HEK293 (cell line): ENCODE data around the gene SLIT1.

ENCODE experiments used
- HOXA7 ChIP-seq: sonication (generic); formaldehyde crosslinking; IDR thresholded peaks from 2 replicates; pipeline ENCODE4 v1.8.1; 2022; ENCODE audit warnings: missing genetic modification reagents, borderline replicate concordance
- SALL2 ChIP-seq: fragments of 450-650 bp; formaldehyde crosslinking; IDR thresholded peaks from 2 replicates; pipeline ENCODE4 v1.5.0; 2017; ENCODE audit warnings: missing biosample characterization, mild to moderate bottlenecking, missing genetic modification characterization, borderline replicate concordance
- WT1 ChIP-seq: fragments of 450-650 bp; formaldehyde crosslinking; IDR thresholded peaks from 2 replicates; pipeline ENCODE4 v1.5.1; 2016; ENCODE audit warnings: missing biosample characterization, missing genetic modification characterization
- ZBTB20 ChIP-seq: fragments of 450-650 bp; formaldehyde crosslinking; IDR thresholded peaks from 2 replicates; pipeline ENCODE4 v1.5.1; 2016; ENCODE audit warnings: missing biosample characterization, missing genetic modification characterization
- ZNF366 ChIP-seq: fragments of 450-650 bp; formaldehyde crosslinking; conservative IDR thresholded peaks from 2 replicates; pipeline ENCODE4 v1.5.1; 2016; ENCODE audit warnings: missing biosample characterization, missing genetic modification characterization
- ZNF37A ChIP-seq: fragments of 450-650 bp; IDR thresholded peaks from 2 replicates; pipeline ENCODE4 v1.5.1; 2018; ENCODE audit warnings: missing biosample characterization, missing genetic modification characterization
- ZNF416 ChIP-seq: fragments of 450-650 bp; formaldehyde crosslinking; IDR thresholded peaks from 2 replicates; pipeline ENCODE4 v1.5.1; 2016; ENCODE audit warnings: missing biosample characterization, missing genetic modification characterization
- ZNF549 ChIP-seq: fragments of 450-650 bp; IDR thresholded peaks from 2 replicates; pipeline ENCODE4 v1.5.1; 2018; ENCODE audit warnings: missing biosample characterization, missing genetic modification characterization, mild to moderate bottlenecking, inconsistent platforms, moderate library complexity
- ZNF777 ChIP-seq: fragments of 450-650 bp; formaldehyde crosslinking; IDR thresholded peaks from 2 replicates; pipeline ENCODE4 v1.5.1; 2017; ENCODE audit warnings: missing biosample characterization, missing genetic modification characterization, borderline replicate concordance
- TF ChIP-seq, protein P1 (sequence below): fragments of 450-650 bp; formaldehyde crosslinking; IDR thresholded peaks from 2 replicates; pipeline ENCODE4 v1.5.1; 2016; ENCODE audit warnings: missing biosample characterization, missing genetic modification characterization
- TF ChIP-seq, protein P2 (sequence below): fragments of 450-650 bp; formaldehyde crosslinking; IDR thresholded peaks from 2 replicates; pipeline ENCODE4 v1.5.1; 2016; ENCODE audit warnings: missing biosample characterization, missing genetic modification characterization
- TF ChIP-seq, protein P3 (sequence below): fragments of 450-650 bp; formaldehyde crosslinking; conservative IDR thresholded peaks from 2 replicates; pipeline ENCODE4 v1.5.1; 2016; ENCODE audit warnings: low read depth, missing biosample characterization, missing genetic modification characterization
- TF ChIP-seq, protein P4 (sequence below): fragments of 450-650 bp; IDR thresholded peaks from 2 replicates; pipeline ENCODE4 v1.5.1; 2018; ENCODE audit warnings: missing biosample characterization, missing genetic modification characterization

DNA sequence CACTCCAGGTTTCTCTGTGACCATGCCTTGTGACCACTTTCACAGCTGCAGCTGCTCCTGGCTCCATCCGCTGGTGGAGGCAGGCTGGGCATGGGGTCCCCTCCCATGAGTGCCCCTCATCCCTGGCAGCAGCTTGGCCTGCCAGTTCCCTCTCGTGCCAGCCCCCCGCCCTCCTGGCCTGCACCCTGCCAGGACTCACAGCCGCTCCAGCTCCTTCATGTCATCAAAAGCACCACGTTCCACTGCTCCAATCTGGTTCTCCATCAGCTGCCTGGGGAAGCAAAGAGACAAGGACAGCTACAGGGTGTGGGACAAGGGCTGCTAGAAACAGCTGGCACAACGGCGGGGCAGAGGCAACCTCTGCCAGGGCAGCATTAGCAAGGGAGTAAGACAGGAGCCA is 22.6 kb downstream of the SLIT1 start:
- TF ChIP-seq, protein P1, sequence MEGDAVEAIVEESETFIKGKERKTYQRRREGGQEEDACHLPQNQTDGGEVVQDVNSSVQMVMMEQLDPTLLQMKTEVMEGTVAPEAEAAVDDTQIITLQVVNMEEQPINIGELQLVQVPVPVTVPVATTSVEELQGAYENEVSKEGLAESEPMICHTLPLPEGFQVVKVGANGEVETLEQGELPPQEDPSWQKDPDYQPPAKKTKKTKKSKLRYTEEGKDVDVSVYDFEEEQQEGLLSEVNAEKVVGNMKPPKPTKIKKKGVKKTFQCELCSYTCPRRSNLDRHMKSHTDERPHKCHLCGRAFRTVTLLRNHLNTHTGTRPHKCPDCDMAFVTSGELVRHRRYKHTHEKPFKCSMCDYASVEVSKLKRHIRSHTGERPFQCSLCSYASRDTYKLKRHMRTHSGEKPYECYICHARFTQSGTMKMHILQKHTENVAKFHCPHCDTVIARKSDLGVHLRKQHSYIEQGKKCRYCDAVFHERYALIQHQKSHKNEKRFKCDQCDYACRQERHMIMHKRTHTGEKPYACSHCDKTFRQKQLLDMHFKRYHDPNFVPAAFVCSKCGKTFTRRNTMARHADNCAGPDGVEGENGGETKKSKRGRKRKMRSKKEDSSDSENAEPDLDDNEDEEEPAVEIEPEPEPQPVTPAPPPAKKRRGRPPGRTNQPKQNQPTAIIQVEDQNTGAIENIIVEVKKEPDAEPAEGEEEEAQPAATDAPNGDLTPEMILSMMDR (tag by site-specific recombination) = no peak
- TF ChIP-seq WT1 (no peak), SALL2 (no peak), ZNF366 (tag by site-specific recombination) (no peak), ZNF549 (tag by site-specific recombination) (no peak), ZNF777 (tag by site-specific recombination) (no peak), ZBTB20 (tag by site-specific recombination) (no peak), HOXA7 (no peak), ZNF37A (no peak), ZNF416 (tag by site-specific recombination) (no peak)
- TF ChIP-seq, protein P2, sequence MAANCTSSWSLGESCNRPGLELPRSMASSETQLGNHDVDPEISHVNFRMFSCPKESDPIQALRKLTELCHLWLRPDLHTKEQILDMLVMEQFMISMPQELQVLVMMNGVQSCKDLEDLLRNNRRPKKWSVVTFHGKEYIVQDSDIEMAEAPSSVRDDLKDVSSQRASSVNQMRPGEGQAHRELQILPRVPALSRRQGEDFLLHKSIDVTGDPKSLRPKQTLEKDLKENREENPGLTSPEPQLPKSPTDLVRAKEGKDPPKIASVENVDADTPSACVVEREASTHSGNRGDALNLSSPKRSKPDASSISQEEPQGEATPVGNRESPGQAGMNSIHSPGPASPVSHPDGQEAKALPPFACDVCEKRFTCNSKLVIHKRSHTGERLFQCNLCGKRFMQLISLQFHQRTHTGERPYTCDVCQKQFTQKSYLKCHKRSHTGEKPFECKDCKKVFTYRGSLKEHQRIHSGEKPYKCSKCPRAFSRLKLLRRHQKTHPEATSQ = no peak
- TF ChIP-seq, protein P3, sequence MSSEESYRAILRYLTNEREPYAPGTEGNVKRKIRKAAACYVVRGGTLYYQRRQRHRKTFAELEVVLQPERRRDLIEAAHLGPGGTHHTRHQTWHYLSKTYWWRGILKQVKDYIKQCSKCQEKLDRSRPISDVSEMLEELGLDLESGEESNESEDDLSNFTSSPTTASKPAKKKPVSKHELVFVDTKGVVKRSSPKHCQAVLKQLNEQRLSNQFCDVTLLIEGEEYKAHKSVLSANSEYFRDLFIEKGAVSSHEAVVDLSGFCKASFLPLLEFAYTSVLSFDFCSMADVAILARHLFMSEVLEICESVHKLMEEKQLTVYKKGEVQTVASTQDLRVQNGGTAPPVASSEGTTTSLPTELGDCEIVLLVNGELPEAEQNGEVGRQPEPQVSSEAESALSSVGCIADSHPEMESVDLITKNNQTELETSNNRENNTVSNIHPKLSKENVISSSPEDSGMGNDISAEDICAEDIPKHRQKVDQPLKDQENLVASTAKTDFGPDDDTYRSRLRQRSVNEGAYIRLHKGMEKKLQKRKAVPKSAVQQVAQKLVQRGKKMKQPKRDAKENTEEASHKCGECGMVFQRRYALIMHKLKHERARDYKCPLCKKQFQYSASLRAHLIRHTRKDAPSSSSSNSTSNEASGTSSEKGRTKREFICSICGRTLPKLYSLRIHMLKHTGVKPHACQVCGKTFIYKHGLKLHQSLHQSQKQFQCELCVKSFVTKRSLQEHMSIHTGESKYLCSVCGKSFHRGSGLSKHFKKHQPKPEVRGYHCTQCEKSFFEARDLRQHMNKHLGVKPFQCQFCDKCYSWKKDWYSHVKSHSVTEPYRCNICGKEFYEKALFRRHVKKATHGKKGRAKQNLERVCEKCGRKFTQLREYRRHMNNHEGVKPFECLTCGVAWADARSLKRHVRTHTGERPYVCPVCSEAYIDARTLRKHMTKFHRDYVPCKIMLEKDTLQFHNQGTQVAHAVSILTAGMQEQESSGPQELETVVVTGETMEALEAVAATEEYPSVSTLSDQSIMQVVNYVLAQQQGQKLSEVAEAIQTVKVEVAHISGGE (tag by site-specific recombination) = no peak
- TF ChIP-seq, protein P4, sequence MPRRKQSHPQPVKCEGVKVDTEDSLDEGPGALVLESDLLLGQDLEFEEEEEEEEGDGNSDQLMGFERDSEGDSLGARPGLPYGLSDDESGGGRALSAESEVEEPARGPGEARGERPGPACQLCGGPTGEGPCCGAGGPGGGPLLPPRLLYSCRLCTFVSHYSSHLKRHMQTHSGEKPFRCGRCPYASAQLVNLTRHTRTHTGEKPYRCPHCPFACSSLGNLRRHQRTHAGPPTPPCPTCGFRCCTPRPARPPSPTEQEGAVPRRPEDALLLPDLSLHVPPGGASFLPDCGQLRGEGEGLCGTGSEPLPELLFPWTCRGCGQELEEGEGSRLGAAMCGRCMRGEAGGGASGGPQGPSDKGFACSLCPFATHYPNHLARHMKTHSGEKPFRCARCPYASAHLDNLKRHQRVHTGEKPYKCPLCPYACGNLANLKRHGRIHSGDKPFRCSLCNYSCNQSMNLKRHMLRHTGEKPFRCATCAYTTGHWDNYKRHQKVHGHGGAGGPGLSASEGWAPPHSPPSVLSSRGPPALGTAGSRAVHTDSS (tag by site-specific recombination) = no peak
